Measurements from ENCODE around the gene ZNF511. TPM values are rescaled to one million over a fixed set of nuclear protein-coding genes. Genes with fewer than 3 reads are reported as not detected.

ZNF511 gene
- total and polyA plus RNA-seq, 9 of the 15 experiments (the other 6 are each of a cell fraction or from before 2014, with no cell fraction given): 0.61 to 69.3 (median 40.1) TPM

GRCh38 chr10:133278577-133279265 lies 30.0 kb upstream of the ZNF511 start (continued):
- TF ChIP-seq ARID3B (CRISPR knock-in tag; IDR thresholded peaks at IDR 0.05; ENCODE audit: borderline replicate concordance): no peak
- TF ChIP-seq L3MBTL2 (IDR thresholded peaks at IDR 0.05): peak; percentile 90
- TF ChIP-seq CHCHD3 (CRISPR knock-in tag; IDR thresholded peaks at IDR 0.05): no peak
- peak; percentile 76 for TF ChIP-seq ARID1B (IDR thresholded peaks at IDR 0.05)
- no peak for TF ChIP-seq MTF1 (CRISPR knock-in tag; IDR thresholded peaks at IDR 0.05; ENCODE audit: borderline replicate concordance)
- no peak for TF ChIP-seq ZBTB40 (IDR thresholded peaks at IDR 0.05)
- no peak for TF ChIP-seq ZBTB40 (CRISPR knock-in tag; IDR thresholded peaks at IDR 0.05)
- TF ChIP-seq ZNF41 (CRISPR knock-in tag; conservative IDR thresholded peaks at IDR 0.05): no peak
- peak; percentile 75 for TF ChIP-seq PBX2 (CRISPR knock-in tag; IDR thresholded peaks at IDR 0.05; ENCODE audit: low read depth)
- TF ChIP-seq PBX2 (tag; conservative IDR thresholded peaks at IDR 0.05; ENCODE audit: low read depth): peak; percentile 88
- no peak for TF ChIP-seq MXI1 (IDR thresholded peaks at IDR 0.05; ENCODE audit: low read depth, low read length)
- no peak for TF ChIP-seq ZNF707 (CRISPR knock-in tag; conservative IDR thresholded peaks at IDR 0.05)
- TF ChIP-seq TAF9B (IDR thresholded peaks at IDR 0.05; ENCODE audit: partially characterized antibody): no peak
- TF ChIP-seq MTA1 (IDR thresholded peaks at IDR 0.05; ENCODE audit: borderline replicate concordance): no peak
- peak; percentile 63; the same call in 1 of the 2 replicates for TF ChIP-seq SMARCA4 (IDR thresholded peaks at IDR 0.05)
- no peak for TF ChIP-seq ZNF384 (IDR thresholded peaks at IDR 0.05; ENCODE audit: low read depth, low read length)

Measured in K562 (cell line).